Brain microvascular endothelial cell (primary cell): ENCODE data around the gene GALNT14.
"Not testable (repeated sequence)": the region's sequence is repeated elsewhere in the genome, so short reads cannot be mapped to it uniquely, and the experiment has no call there.

Experiments
- DNase-seq: peaks from one replicate; pipeline ENCODE4 v3.0.0-alpha.2; 2020
- H3K27ac ChIP-seq: fragments of 250-450 bp; sonication (Bioruptor Pico); 2 replicates; pipeline ENCODE4 v1.5.1; 2020; ENCODE audit warnings: mild to moderate bottlenecking, moderate library complexity
- H3K27me3 ChIP-seq: fragments of 250-450 bp; sonication (Bioruptor Pico); replicated peaks from 2 replicates; pipeline ENCODE4 v1.5.1; 2020; ENCODE audit warnings: mild to moderate bottlenecking
- H3K36me3 ChIP-seq: fragments of 250-450 bp; sonication (Bioruptor Pico); replicated peaks from 2 replicates; pipeline ENCODE4 v1.5.1; 2020; ENCODE audit warnings: mild to moderate bottlenecking
- H3K4me3 ChIP-seq: 2 replicates; pipeline ENCODE4 v1.5.1; 2011; ENCODE audit warnings: low read depth, mild to moderate bottlenecking, control low read depth, low read length, moderate library complexity
- CTCF ChIP-seq: IDR thresholded peaks from 2 replicates; pipeline ENCODE4 v1.5.1; 2011; ENCODE audit warnings: low read depth, mild to moderate bottlenecking, moderate library complexity, low read length, control low read depth, inconsistent platforms; ENCODE audit errors: missing control alignments
- in situ Hi-C: cut with HindIII; loops from 2 replicates; pipeline ENCODE4 v1.10.0; 2017; ENCODE audit warnings: low sequenced_read_pairs, low pct_ligation_motif_present

Gene GALNT14

GRCh38 chr2:31138037-31138962 is at the start of gene GALNT14:
GALNT14 (minus strand) TSS chr2:31138440; CDS start chr2:31138086, 354 bp downstream.
- Histone ChIP-seq H3K27me3 (peaks cover 14% of the 10 kb centered on the region), H3K4me3 (peak within 1 kb of the TSS; percentile 55), H3K36me3 (no peaks in the 10 kb centered on the region), H3K27ac (no peak within 1 kb of the TSS)
- peak; percentile 16 for DNase-seq
- TF ChIP-seq CTCF: peak; percentile 75
- in situ Hi-C loops: no loop called here

- no peak overlapping the region for H3K4me3 ChIP-seq
- H3K36me3 ChIP-seq: no peaks in the 10 kb centered on the region
- no peak for TF ChIP-seq CTCF
- in situ Hi-C loops: no loop called here
- H3K27ac ChIP-seq: no peak overlapping the region
- H3K27me3 ChIP-seq: no peaks in the 10 kb centered on the region
- DNase-seq: no peak
These were observed 48.9 kb upstream of the GALNT14 start for GRCh38 chr2:31187166-31187565.

GRCh38 chr2:31183973-31184372 is 45.7 kb upstream of the GALNT14 start:
- DNase-seq, H3K36me3 ChIP-seq, H3K27ac ChIP-seq, H3K27me3 ChIP-seq, in situ Hi-C loops, H3K4me3 ChIP-seq: not testable (repeated sequence)

GRCh38 chr2:31176742-31177141 is 38.5 kb upstream of the GALNT14 start:
- Histone ChIP-seq H3K36me3 (no peaks in the 10 kb centered on the region), H3K4me3 (no peak overlapping the region), H3K27ac (no peak overlapping the region), H3K27me3 (no peaks in the 10 kb centered on the region)
- TF ChIP-seq CTCF: no peak
- no peak for DNase-seq
- in situ Hi-C loops: no loop called here

GRCh38 chr2:31171142-31171541 is 32.9 kb upstream of the GALNT14 start:
- in situ Hi-C loops: no loop called here
- H3K27ac ChIP-seq: no peak overlapping the region

More at GRCh38 chr2:31171142-31171541, 32.9 kb upstream of the GALNT14 start:
- Histone ChIP-seq H3K36me3 (no peaks in the 10 kb centered on the region), H3K4me3 (no peak overlapping the region), H3K27me3 (no peaks in the 10 kb centered on the region)
- no peak for TF ChIP-seq CTCF
- no peak for DNase-seq
